Stimulated activated CD4-positive, alpha-beta T cell treated with anti-CD3 and anti-CD28 coated beads, Interleukin-12 subunit alpha, Interleukin-12 subunit beta, amount 100 ng/mL, for 4 hours (primary cell): Measurements from ENCODE around the gene LPP.

Experiments
- DNase-seq: peaks from one replicate; pipeline ENCODE4 v3.0.0-alpha.2; 2020

LPP gene

DNA sequence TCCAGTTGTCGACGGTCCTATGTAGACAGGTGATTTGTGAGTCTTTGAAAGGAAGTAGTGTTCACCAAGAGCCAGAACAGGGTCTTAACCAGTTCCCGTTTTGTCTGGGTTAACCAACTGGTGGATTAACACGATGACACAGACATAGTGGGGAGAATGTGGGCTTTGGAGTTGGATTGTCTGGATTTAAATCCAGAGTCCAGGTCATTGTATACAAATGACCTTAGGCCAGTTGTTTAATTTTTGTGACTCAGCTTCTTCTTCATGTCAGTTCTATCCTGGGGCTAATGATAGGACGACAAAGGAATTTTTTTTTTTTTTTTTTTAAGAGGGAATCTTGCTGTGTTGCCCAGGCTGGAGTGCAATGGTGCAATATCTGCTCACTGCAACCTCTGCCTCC, 126.7 kb downstream of the LPP start:
- DNase-seq, result no peak

DNA sequence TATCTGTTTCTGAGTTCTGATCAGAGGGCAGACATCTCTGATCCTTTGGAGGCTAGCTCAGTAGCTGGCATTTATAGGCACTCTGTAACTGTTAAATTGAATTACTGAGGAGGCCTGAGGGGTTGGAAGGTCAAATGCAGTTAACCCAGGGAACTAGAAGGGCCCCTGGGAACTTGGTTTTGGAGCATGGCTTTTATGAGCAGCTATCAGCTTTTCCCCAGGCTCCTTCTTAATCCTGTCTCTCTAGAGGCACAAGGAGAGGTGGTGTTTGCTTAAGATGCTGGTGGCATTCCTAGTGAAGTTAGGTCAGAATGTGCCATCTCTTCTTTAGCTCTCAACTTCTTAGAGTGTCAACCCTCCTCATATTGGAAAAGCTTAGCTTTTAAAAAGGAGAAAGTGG, 128.9 kb downstream of the LPP start:
- DNase-seq, result no peak

DNA sequence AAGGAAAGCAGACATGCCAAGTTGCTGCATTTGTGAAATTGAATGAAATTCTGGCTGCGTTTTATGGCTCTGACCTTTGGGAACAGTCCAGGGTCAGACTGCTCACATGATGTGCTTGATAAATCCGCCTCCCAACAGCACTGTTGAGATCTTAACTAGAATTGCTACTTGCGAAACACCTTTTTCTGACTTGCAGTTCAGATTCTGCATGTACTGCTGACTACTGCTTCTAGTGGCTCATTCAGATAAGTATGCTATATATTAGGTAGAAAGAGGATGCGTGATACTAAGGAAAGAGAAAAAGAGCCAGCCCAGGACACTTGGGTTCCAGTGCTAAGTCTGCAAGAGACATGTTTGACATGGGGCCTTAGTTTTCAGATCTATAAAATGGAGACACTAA, 129.4 kb downstream of the LPP start:
- no peak for DNase-seq

DNA sequence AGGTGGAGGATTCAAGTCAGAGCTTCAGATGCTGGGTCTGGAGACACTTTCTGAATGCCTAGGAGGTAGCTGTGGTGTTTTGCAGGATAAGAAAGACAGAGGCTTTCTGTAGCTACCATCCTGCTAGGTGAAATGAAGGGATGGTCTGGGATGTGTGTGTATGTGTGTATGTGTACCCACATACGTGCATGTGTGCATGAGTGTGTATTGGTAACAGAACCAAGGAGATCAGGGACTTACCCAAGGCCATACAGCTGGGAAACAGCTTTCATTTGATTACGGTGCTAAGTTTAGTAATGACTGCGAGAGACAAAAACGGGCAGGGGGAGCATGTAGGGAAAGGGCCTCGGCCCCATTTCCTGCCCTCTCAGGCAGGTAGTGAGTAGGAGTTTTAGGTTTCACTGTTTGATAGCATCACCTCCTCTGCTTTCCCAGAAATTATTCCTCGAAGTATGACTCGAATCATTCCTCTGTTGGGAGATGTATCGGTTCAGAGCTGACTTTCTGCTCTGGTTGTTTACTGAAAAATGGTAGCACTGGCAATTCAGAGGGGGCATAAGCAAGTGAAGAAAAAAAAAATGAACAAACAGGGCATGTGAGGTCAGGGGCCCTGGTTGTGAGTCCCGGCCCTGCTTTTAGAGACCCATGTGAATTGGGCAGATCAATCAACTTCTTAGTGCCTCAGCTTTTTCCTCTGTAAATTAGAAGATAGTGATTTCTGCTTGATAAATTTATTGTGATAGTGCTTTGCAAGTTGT, 130.7 kb downstream of the LPP start:
- DNase-seq, result peak; percentile 45

DNA sequence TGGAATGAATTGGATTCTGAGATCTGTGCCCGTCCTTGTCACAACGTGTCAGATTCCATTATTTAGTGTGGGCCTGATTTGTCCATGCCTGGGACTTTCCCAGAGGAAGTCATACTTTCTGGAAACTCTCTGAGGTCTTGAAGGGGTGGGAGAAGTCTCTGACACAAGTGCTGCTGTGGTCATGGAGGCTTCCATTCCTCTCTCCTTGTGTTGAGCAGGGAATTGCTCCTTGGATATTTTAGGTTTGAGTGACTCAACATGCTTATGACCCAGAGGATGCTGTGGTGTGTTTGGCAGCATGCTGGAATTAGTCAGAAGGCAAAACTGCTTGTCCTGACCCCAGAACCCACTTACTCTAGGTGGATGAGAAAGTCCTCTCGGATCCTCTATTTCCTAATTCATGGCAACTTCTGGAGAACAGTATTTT, 132.1 kb downstream of the LPP start:
- DNase-seq, result no peak

DNA sequence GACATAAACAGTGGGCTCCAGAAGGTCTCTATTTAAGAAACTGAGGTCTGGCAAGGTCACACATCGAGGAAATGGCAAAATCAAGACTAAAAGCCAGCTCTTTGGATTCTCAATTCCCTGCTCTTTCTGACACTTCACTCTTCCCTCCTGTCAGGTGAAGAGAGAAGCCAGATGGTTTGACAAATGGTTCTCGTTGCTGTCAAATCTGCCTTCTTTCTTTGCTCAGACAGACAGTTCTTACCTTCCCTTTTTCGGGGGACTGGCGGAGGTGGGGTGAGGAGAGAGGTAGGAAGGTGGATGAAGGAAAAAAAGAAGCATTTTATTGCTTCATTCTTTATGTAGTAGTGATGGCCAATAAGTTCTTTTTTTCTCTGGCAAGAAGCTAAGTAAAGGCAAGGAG, 133.4 kb downstream of the LPP start:
- no peak for DNase-seq

DNA sequence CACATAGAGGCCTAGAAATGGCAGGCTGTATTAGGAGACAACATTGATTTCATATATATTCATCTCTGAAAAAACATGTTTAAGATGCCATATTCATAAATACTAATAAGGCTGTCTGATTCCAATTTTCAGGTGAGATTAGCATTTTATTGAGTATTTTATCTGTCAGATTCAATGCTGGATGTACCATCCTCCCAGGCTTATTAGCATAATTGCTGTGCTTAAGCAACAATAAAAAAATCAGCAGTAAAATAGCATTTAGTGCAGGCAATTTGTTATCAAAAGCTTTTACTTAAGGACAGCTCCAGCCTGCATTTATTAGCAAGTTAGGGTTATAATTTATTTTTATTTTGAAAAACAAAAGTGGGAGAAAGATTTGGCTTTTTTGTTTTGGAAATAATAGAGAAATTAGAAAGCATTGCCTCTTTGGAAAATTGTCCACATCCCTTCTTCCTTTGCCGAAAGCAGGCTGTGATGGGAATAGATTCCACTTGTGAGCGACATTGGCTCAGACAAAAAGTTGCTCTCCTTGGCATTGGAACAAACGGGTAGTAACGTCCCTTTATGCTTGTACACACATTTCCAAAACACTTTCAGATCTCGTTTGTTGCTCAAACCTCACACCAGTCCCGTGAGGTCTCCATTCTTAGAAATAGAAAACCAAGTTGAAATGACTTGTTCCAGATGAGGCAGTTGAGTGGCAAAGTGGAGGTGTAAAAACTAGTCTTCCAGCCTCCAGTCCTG, 134.0 kb downstream of the LPP start:
- DNase-seq, result no peak

DNA sequence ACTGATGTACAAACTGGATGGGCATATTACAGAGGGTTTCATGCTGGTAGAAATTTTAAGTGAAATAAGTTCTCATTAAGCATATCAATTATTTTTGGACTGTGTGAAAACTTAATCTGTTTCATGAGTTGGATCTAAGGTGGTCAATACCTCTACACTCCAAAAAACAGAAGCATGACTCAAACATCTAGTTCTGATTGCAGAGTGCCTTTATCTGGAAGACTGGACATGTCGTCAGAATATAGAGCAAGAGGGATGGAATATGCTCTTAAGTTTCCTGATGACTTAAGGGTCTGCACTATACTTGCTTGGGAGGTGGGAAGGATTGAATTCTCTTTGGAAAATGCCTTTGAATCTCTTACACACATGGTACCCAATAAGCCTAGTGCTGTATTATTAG, 138.3 kb downstream of the LPP start:
- no peak for DNase-seq

DNA sequence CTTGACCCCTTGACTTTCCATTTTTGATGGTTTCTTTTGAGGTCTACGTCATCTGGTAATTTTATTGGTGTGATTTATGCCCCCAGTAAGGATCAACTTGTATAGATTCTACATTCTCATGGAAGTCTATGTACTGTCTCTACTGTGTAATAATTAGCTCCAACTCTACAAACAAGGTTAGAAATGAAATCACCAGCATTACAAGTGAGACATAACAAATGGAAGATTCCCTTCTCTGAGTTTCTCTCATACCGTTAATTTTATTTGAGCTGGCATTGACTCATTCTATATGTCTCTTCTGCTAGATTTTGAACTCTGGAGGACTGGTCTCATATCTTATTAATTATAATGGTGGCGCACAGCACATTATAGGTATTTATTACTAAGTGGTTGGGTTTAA, 138.9 kb downstream of the LPP start:
- no peak for DNase-seq

DNA sequence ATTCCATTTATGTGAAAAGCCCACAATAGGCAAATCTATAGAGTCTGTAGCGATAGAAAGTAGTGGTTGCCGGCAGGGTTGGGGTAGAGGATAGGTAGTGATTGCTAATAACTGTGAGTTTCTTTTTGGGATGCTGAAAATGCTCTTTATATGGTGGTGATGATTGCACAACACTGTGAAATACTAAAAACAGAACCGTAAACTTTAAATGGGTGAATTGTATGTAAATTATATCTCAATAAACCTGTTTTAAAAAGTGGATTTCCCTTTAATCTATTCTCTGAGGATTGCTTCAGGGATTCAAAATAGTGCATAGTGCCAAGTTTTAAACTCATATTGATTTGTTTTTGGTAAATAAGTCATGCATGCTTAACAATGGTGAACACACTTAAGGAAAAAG, 140.2 kb downstream of the LPP start:
- no peak for DNase-seq

DNA sequence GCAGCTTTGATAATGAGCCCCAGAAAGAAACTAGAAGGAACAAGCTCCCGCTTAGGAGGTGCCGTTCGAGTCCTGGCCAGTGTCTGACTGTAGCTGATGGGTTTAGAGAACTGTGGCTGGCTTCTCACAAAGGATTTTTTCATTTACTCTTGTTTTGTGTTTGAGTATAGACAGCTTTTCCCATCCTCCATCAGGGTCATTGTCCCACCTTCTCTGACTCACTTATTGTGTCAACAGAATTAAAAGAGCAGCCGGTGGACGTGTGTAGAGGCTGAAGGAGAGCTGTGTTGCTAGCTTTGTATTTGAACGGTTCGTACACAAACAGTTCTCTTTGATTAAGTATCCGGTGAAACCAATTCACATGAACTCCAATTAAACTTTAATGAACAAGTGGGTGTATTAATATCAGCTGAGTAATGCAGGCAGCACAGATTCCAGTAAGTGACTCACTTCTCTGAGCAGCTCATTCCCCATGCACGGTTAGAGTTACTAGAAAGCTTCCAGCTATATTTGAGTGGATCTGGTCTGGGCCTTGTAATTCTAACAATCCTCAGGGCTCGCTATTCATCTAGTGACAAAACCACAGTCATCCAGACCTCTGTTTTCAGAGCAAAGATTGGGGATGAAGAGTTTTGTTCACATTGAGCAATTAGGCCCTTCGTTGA, 141.0 kb downstream of the LPP start:
- DNase-seq, result no peak

DNA sequence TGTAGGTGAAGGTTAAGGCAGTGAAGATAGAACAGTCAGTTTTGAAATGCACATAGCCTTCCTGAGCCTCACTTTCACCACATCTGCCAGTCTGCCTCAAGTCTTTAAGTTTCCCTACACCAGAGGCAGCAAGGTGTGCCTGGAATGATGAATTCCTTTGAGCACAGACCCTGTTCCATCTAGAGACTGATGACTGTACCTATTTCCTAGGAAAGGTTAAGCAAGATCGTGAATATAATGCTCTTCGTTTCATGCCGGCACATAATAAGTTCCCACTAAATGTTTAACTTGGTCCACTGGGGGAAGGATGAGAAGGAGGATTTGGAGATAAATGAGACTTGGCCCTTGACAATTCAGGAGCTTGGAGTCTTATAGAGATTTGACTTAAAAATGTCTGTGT, 141.9 kb downstream of the LPP start:
- no peak for DNase-seq

DNA sequence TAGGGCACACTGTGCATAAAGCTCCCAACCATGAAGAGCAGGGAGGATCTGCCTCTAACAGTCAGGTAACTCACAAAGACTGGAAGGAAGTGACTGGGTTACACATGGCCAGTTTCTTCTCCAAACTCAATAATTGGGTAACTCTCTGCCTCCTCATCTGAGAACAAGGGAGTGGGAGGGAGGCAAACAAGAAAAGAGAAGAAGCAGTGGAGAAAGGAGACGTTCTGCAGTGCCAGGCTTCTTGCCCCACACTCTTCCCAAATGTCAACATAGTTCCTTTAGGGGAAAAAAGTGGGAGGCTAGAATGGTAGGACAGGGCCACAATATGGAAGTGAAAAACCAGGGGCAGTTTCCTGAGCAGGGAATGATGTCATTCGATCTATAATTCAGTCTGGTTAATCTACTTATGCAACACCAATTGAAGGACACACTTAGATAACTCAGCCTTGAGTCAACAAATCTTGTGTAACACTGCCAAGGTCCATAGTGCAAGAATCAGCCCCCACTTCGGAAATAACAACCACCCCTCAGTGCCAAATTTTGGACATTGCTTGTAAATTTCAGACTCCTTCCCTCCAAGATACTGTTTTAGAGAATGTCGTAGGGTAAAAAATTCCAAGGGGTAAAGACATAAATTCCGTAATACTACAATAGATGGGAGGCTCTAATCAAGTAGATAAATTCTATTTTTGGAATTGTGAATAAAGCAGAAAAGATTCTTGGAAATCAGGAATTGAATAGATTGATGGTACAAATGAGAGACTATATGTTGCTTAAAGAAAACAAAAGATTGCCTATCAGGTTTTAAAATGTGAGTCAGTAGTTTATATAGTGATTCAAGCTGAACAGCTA, 143.0 kb downstream of the LPP start:
- no peak for DNase-seq

DNA sequence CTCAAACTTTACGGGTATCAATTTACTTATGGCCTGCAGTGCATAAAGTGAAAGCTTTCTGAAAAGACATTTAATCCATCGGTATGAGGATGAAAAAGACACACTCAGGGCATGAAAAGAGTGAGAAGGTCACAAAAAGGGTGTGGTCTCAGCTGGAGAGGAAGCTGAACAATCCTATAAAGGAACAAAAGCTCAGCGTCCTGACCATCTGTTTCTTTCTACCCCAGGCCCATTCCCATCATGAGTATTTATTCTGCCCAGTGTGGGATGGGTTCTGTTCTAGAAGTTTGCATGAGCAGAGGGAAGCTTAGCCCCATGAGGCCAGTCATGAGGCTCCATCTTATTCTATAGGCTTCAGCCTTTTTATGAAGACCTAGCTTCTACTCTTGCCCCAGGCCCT, 144.6 kb downstream of the LPP start:
- DNase-seq, result no peak

DNA sequence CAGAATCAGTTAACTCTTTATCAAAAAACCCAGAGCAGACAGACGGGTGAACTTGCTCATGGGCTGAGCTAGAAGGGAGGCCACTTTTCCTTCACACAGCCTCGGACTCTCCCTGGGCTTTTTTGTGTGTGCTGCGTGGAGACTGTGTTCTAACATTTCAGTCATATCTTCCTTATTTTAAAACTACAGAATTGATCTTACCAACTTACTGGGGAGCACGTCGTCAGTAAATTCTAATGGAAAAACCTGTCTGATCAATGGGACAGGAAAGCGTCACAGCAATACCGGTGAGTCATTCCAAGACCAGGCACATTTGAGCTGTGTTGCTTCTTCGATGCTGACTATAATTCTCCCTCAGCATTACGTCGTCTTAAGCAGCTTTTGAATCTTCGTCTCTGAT, 145.1 kb downstream of the LPP start:
- no peak for DNase-seq

DNA sequence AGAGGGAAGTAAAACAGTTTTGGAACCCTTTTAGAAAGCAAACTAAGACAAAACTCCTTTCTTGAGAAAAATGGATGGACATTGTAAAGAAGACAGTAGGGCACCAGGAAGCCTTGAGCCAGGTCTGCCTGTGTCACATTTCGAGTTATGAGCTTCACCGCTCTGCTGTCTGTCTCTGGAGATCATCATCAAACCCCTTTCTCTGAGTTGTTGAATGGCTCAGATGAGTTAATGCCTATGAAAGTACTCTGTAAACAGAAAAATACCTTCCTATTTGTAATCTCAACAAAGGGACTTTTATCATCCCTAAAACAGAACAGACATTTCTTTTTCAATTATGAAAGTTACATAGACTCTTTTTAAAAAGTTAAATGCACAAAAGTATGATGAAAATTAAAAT, 145.8 kb downstream of the LPP start:
- no peak for DNase-seq

DNA sequence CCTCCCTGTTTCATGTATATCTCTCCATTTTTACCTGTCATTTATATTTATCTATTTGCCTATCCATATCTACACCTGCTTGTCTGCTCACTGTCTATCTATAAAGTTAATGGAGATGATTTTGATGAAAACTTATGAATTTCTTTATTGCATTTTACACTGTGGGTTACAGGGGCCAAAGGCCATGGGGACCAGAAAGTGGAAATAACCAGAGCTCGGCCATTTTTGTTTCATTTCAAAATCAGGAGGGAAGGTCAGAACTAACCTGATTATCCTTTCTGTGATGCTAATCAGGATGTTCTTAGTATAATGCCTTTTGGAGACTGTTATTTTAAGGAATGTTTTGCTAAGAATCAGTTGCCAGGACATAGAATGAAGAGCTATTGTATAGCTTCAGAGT, 147.2 kb downstream of the LPP start:
- no peak for DNase-seq

DNA sequence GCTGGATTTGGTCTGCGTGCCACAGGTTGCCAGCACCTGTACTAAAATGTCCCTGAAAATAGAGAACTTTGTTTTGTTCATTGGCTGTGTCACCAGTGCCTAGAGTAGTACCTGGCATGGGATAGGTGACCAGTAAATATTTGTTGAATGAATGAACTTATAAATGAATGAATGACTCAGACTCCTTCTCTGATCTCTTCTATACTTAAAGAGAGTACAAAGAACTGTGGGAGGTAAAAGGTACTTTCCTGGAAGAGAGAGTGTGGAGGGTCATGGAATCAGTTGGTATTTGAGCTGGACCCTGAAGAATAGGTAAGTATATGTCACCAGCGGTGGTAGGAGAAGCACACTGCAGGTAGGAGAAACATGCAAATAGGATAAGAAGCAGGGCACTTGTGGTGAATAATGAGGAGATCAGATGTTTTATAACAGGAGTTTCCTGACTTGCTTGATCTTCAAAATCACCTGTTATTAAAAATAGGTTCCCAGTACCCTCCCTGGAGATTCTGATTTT, 149.4 kb downstream of the LPP start:
- no peak for DNase-seq

DNA sequence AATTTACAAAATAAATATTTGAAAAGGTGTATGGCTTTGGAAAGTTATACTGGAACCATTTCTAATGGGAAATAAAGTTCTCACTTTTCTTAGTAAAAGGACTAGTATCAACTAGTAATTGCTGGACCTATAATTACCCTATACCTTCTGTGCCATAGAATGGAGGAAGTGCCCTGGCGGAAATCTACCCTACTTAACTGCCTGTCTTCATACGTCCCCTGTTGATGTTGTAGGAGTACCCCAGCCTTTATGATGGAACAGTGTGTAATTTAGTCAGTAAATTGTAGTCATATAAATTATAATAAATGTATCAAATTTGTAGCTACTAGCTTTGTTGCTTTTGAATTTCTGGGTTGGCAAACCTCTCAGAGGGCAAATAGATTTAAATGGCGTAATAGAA, 149.9 kb downstream of the LPP start:
- DNase-seq, result no peak

DNA sequence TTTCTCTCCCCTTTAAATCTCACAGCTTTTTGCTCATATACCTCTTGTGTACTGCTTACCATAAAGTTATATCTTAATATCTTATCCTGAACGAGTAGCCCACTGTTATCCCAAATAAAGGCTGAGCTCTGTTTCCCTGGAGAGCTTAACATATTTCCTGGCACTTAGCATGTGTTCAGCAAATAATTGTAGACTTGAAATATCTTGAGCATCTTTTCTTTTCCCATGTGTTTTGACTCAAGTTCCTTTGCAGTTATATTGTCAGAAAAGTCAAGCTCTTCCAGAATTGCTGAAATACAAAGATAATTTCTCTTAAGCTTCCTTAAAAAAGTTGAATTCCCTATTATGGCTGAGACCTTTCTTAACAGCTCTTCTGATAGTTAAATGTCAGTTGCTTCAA, 150.5 kb downstream of the LPP start:
- no peak for DNase-seq

DNA sequence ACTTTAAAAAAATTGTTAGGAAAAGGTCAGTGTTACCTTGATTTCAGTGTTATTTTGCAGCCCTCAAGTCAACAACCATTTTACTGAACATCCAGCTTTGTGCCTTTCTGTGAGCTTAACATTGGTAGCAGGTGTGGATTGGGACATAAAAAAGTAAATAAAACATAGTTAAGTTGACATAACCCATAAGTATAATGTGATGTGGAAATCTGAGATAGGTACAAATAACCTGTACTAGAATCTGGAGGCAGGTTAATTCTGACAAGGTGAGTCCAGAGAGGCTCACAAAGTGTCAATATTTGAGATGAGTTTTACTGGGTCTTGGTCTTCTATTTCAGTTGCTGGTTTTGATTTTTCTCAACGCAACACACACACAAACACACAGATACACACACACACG, 151.3 kb downstream of the LPP start:
- DNase-seq, result no peak

DNA sequence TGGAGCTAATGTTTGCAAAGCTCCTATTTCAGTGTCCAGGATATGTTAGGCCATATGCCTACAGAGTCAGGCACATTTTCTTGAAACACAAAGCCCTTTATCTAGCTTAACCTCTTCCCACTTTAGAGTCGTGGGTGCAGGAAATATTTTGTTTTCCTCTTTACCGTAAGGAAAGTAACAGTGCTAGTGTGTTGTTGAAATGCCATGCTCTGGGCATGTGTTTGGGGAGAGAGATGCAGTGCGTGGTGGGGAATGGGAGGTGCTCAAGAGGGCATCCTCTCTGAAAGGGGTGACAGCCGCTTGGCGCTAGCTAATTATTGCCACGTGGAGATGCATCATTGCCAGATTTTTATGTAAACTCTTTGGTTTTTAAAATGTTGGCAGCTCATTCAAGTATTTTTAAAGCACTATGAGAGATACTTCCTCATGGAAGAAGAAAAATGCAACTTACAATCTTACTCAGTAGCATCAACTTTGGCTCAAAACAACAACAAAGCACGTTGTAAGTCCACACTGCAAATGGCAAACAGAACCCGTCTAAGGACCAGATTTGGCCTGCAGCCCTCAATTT, 152.6 kb downstream of the LPP start:
- no peak for DNase-seq
